IMR-90 (cell line): ENCODE results near the gene POLR1H. TPM values are rescaled to one million over a fixed set of nuclear protein-coding genes. Genes with fewer than 3 reads are reported as not detected.

ENCODE experiments used
- ATAC-seq: fragments of 200-7000 bp; cut with Tn5 transposase; 2 replicates; pipeline ENCODE4 v1.9.1; 2020; ENCODE audit warnings: low read depth, mild to moderate bottlenecking, moderate library complexity
- BruUV-seq: library from RNA; stranded (reverse); fragments of 400-500 nt; replicated peaks from 2 replicates; lab custom pipeline; 2021; lab: Mats Ljungman, UMichigan
- CTCF ChIA-PET: fragments of 300-600 bp; formaldehyde crosslinking; extraction: SDS; loops from one replicate; lab custom pipeline; 2021; ENCODE audit warnings: antibody characterized with exemption; lab: Yijun Ruan, JAX
- POLR2A ChIA-PET: fragments of 300-600 bp; sonication (Branson Sonifier 250); formaldehyde crosslinking; loops from one replicate; lab custom pipeline; 2022; ENCODE audit warnings: antibody characterized with exemption; ENCODE audit not compliant: unreplicated experiment; lab: Charles Lee
- DNase-seq: peaks from one replicate; pipeline ENCODE4 v3.0.0; 2013
- H2AFZ ChIP-seq: replicated peaks from 2 replicates; pipeline ENCODE3; 2013; ENCODE audit warnings: low read length, mild to moderate bottlenecking; ENCODE audit not compliant: poor library complexity
- H2AK5ac ChIP-seq: 2 replicates; pipeline ENCODE4 v1.6.1; 2013; ENCODE audit warnings: low read depth, low read length, inconsistent platforms
- H2AK9ac ChIP-seq: replicated peaks from 2 replicates; pipeline ENCODE3; 2013; ENCODE audit warnings: mild to moderate bottlenecking, low read depth, low read length, moderate library complexity; ENCODE audit not compliant: poor library complexity
- H2BK120ac ChIP-seq: 2 replicates; pipeline ENCODE4 v1.6.1; 2013; ENCODE audit warnings: low read depth, low read length, inconsistent platforms
- H2BK15ac ChIP-seq: 3 replicates; pipeline ENCODE4 v1.6.1; 2013; ENCODE audit warnings: low read depth, low read length, inconsistent platforms
- H2BK20ac ChIP-seq: 2 replicates; pipeline ENCODE4 v1.6.1; 2013; ENCODE audit warnings: low read depth, mild to moderate bottlenecking, inconsistent platforms, low read length, moderate library complexity
- H2BK5ac ChIP-seq: 2 replicates; pipeline ENCODE4 v1.6.1; 2013; ENCODE audit warnings: mild to moderate bottlenecking, low read depth, low read length, inconsistent platforms; ENCODE audit not compliant: poor library complexity, severe bottlenecking
- H3K14ac ChIP-seq: replicated peaks from 2 replicates; pipeline ENCODE4 v1.6.1; 2013; ENCODE audit warnings: low read depth, low read length, inconsistent platforms
- H3K18ac ChIP-seq: 2 replicates; pipeline ENCODE4 v1.6.1; 2013; ENCODE audit warnings: low read depth, low read length, control low read depth
- H3K23ac ChIP-seq: 2 replicates; pipeline ENCODE4 v1.6.1; 2013; ENCODE audit warnings: low read depth, low read length, inconsistent platforms
- H3K27ac ChIP-seq: 2 replicates; pipeline ENCODE4 v1.5.1; 2013; ENCODE audit warnings: mild to moderate bottlenecking, control low read depth, low read length; ENCODE audit not compliant: insufficient read depth
- H3K27me3 ChIP-seq: 2 replicates; pipeline ENCODE4 v1.6.1; 2013; ENCODE audit warnings: low read length; ENCODE audit not compliant: control insufficient read depth, insufficient read depth
- H3K36me3 ChIP-seq: 2 replicates; pipeline ENCODE4 v1.6.1; 2013; ENCODE audit warnings: low read length, mixed read lengths; ENCODE audit not compliant: control insufficient read depth, insufficient read depth
- H3K4ac ChIP-seq: 2 replicates; pipeline ENCODE4 v1.6.1; 2013; ENCODE audit warnings: low read depth, low read length, inconsistent platforms
- H3K4me1 ChIP-seq: 2 replicates; pipeline ENCODE4 v1.6.1; 2013; ENCODE audit warnings: low read length, mixed read lengths; ENCODE audit not compliant: control insufficient read depth, insufficient read depth
- H3K4me2 ChIP-seq: 2 replicates; pipeline ENCODE4 v1.6.1; 2013; ENCODE audit warnings: low read depth, mild to moderate bottlenecking, control low read depth, low read length, moderate library complexity
- H3K4me3 ChIP-seq: 2 replicates; pipeline ENCODE4 v1.5.1; 2013; ENCODE audit warnings: low read depth, mild to moderate bottlenecking, control low read depth, low read length, moderate library complexity; ENCODE audit not compliant: insufficient read depth
- H3K56ac ChIP-seq: 2 replicates; pipeline ENCODE4 v1.6.1; 2013; ENCODE audit warnings: low read length, inconsistent platforms; ENCODE audit not compliant: insufficient read depth; ENCODE audit errors: extremely low read depth
- H3K79me1 ChIP-seq, 2 experiments: 2 replicates each; pipeline ENCODE4 v1.6.1; 2013; ENCODE audit warnings: low read length in 2 of 2, inconsistent platforms in 1 of 2, low read depth in 1 of 2
- H3K9ac ChIP-seq: 2 replicates; pipeline ENCODE4 v1.6.1; 2013; ENCODE audit warnings: low read depth, low read length, control low read depth
- H3K9me1 ChIP-seq: 2 replicates; pipeline ENCODE4 v1.6.1; 2013; ENCODE audit warnings: low read length, inconsistent platforms; ENCODE audit not compliant: insufficient read depth
- H3K9me3 ChIP-seq: 2 replicates; pipeline ENCODE4 v1.6.1; 2013; ENCODE audit warnings: low read length; ENCODE audit not compliant: control insufficient read depth, insufficient read depth
- H4K20me1 ChIP-seq: 2 replicates; pipeline ENCODE4 v1.6.1; 2013; ENCODE audit warnings: low read length, inconsistent platforms; ENCODE audit not compliant: insufficient read depth
- H4K5ac ChIP-seq: 2 replicates; pipeline ENCODE4 v1.6.1; 2013; ENCODE audit warnings: mild to moderate bottlenecking, low read depth, low read length, control low read depth
- H4K8ac ChIP-seq, 2 experiments: 2 replicates each; pipeline ENCODE4 v1.6.1; 2013; ENCODE audit warnings: low read depth in 2 of 2, low read length in 2 of 2, control low read depth in 1 of 2, inconsistent platforms in 1 of 2
- H4K91ac ChIP-seq: 2 replicates; pipeline ENCODE4 v1.6.1; 2013; ENCODE audit warnings: low read depth, low read length, inconsistent platforms; ENCODE audit not compliant: insufficient read depth
- CTCF ChIP-seq: conservative IDR thresholded peaks from 2 replicates; pipeline ENCODE4 v1.5.1; 2012; ENCODE audit warnings: mild to moderate bottlenecking, low read depth, low read length, improper control_type of control experiment
- MXI1 ChIP-seq: IDR thresholded peaks from 2 replicates; pipeline ENCODE4 v1.6.1; 2012; ENCODE audit warnings: low read depth, mild to moderate bottlenecking, low read length, moderate library complexity, borderline replicate concordance
- RAD21 ChIP-seq: IDR thresholded peaks from 2 replicates; pipeline ENCODE4 v1.6.1; 2012; ENCODE audit warnings: low read length, improper control_type of control experiment
- SMC3 ChIP-seq: fragments of 150-350 bp; IDR thresholded peaks from 2 replicates; pipeline ENCODE4 v1.6.1; 2016; ENCODE audit warnings: low read depth, mild to moderate bottlenecking, antibody characterized with exemption, low read length, moderate library complexity
- WGBS, 2 experiments: methylation state at CpG; one replicate each; pipeline versions ENCODE4 v1.1.5 to v1.1.7; 2013; ENCODE audit warnings: missing lambda C conversion rate in 2 of 2; ENCODE audit not compliant: insufficient read length in 1 of 2; ENCODE audit errors: extremely low coverage in 2 of 2; 5-methylcytosine and 5-hydroxymethylcytosine counted together
- dilution Hi-C: fragments of 300-500 bp; cut with HindIII; formaldehyde crosslinking; loops from one replicate; pipeline ENCODE4 v1.14.3; 2018; ENCODE audit warnings: low sequenced_read_pairs; ENCODE audit not compliant: unreplicated experiment
- in situ Hi-C: fragments of 300-500 bp; cut with MboI; formaldehyde crosslinking; loops from 3 replicates; pipeline ENCODE4 v1.14.3; 2019; ENCODE audit warnings: low sequenced_read_pairs, inconsistent platforms, mixed read lengths
- intact Hi-C: fragments of 100-400 bp; cut with micrococcal nuclease; formaldehyde crosslinking; loops from 2 replicates; pipeline ENCODE4 v1.10.0; 2022
- polyA plus RNA-seq, 3 experiments: library from polyadenylated mRNA; depleted of rRNA; stranded (reverse); fragments of >200 nt; gene quantifications; 2 replicates each; pipeline ENCODE4 v1.2.3, GENCODE V29; 2012; ENCODE audit warnings: low replicate concordance in 1 of 3
- total RNA-seq: library from RNA; depleted of rRNA; stranded (reverse); fragments of >200 nt; gene quantifications from 2 replicates; pipeline ENCODE4 v1.2.3, GENCODE V29; 2012

Gene POLR1H
- total and polyA plus RNA-seq, 2 of the 4 experiments (the other 2 are of a cell fraction) = 24.6 to 34.6 TPM

- peak; percentile 64; the same call in 1 of the 2 replicates for ATAC-seq
Observed at GRCh38 chr6:30013291-30013922, 47.7 kb upstream of the POLR1H start.

More at GRCh38 chr6:30013291-30013922, 47.7 kb upstream of the POLR1H start:
- BruUV-seq = no TSS peak
- intact Hi-C loops = loop anchor here (1.0 to 2.0 kb wide), 2 partner anchors 165 to 309 kb away; no protein-coding TSS in a partner anchor
- no peak overlapping the region for H3K4me2 ChIP-seq
- in situ Hi-C loops = loop anchor here (25.0 kb wide), 1 partner anchor 276 kb away; no protein-coding TSS in a partner anchor
- H3K4me3 ChIP-seq = no peak overlapping the region
- H2BK5ac ChIP-seq = no peak overlapping the region
- WGBS, 2 experiments = no CpG with 5 or more reads among the region's 13 CpGs
- TF ChIP-seq SMC3 (peak; percentile 90), CTCF (peak; percentile 70), RAD21 (peak; percentile 83), MXI1 (no peak)
- no peak overlapping the region for H3K56ac ChIP-seq
- H3K4me1 ChIP-seq = no peaks in the 10 kb centered on the region
- H2AK5ac ChIP-seq = no peak overlapping the region
- DNase-seq = no peak
- no peak overlapping the region for H4K8ac ChIP-seq
- H3K36me3 ChIP-seq = no peaks in the 10 kb centered on the region
- peaks cover 4% of the 10 kb centered on the region for H3K27me3 ChIP-seq
- no peak overlapping the region for H2AK9ac ChIP-seq
- H3K9ac ChIP-seq = no peak overlapping the region
- H3K23ac ChIP-seq = no peak overlapping the region
- no peaks in the 10 kb centered on the region for H3K79me1 ChIP-seq
- no peak overlapping the region for H3K27ac ChIP-seq
- H4K91ac ChIP-seq = no peak overlapping the region
- dilution Hi-C loops = no loop called here
- no peaks in the 10 kb centered on the region for H4K20me1 ChIP-seq
- no peak overlapping the region for H3K4ac ChIP-seq
- CTCF ChIA-PET = interaction anchor here (0.7 to 2.8 kb wide), 3 partner anchors 11 to 210 kb away, joined by 3 to 12 read pairs (median 3); no protein-coding TSS in a partner anchor
- no peak overlapping the region for H2BK15ac ChIP-seq
- H2AFZ ChIP-seq = no peak overlapping the region
- no peak overlapping the region for H2BK120ac ChIP-seq
- no peak overlapping the region for H4K5ac ChIP-seq
- no peaks in the 10 kb centered on the region for H3K9me3 ChIP-seq
- H3K9me1 ChIP-seq = no peaks in the 10 kb centered on the region
- H3K14ac ChIP-seq = no peak overlapping the region
- no peak overlapping the region for H3K18ac ChIP-seq
- POLR2A ChIA-PET = no interaction called here
- no peak overlapping the region for H2BK20ac ChIP-seq
